Chondrocyte (in vitro differentiated cells): ENCODE measurements around the gene DMBT1. TPM values are rescaled to one million over a fixed set of nuclear protein-coding genes. Genes with fewer than 3 reads are reported as not detected.

ENCODE experiments used
- DNase-seq: peaks from one replicate; pipeline ENCODE4 v3.0.0; 2021; ENCODE audit warnings: mixed read lengths, low spot score
- H3K27ac Mint-ChIP-seq: one replicate; pipeline ENCODE4 v1.8.0; 2021; ENCODE audit warnings: mild to moderate bottlenecking, moderate library complexity, mixed read lengths; ENCODE audit not compliant: unreplicated experiment
- H3K27me3 Mint-ChIP-seq: 2 replicates; pipeline ENCODE4 v1.8.0; 2021; ENCODE audit warnings: low read depth, mixed read lengths
- H3K36me3 Mint-ChIP-seq: 2 replicates; pipeline ENCODE4 v1.8.0; 2021; ENCODE audit warnings: low read depth, mixed read lengths
- H3K4me1 Mint-ChIP-seq: 2 replicates; pipeline ENCODE4 v1.8.0; 2021; ENCODE audit warnings: low read depth, mild to moderate bottlenecking, mixed read lengths
- H3K4me3 Mint-ChIP-seq: one replicate; pipeline ENCODE4 v1.8.0; 2021; ENCODE audit warnings: mild to moderate bottlenecking, moderate library complexity, mixed read lengths; ENCODE audit not compliant: unreplicated experiment
- H3K9me3 Mint-ChIP-seq: 2 replicates; pipeline ENCODE4 v1.8.0; 2021; ENCODE audit warnings: low read depth, mixed read lengths
- CTCF ChIP-seq: fragments of 200-600 bp; sonication (generic); IDR thresholded peaks from 2 replicates; pipeline ENCODE4 v1.5.0; 2021; ENCODE audit warnings: antibody characterized with exemption, mild to moderate bottlenecking, moderate library complexity
- total RNA-seq: library from RNA; stranded (reverse); gene quantifications from 3 replicates; pipeline ENCODE4 v1.2.1, GENCODE V29; 2021

DMBT1 gene
- total RNA-seq, 1 donor from 2014 or later = 0.17 TPM

GRCh38 chr10:122648599-122649428, 88.3 kb downstream of the DMBT1 start:
- peak; percentile 82 for TF ChIP-seq CTCF
- H3K4me1 Mint-ChIP-seq = no peaks in the 10 kb centered on the region
- H3K27ac Mint-ChIP-seq = no peak overlapping the region
- H3K27me3 Mint-ChIP-seq = peaks cover 57% of the 10 kb centered on the region
- no peak for DNase-seq
- H3K9me3 Mint-ChIP-seq = peaks cover 5% of the 10 kb centered on the region
- no peaks in the 10 kb centered on the region for H3K36me3 Mint-ChIP-seq
- no peak overlapping the region for H3K4me3 Mint-ChIP-seq

- no peak for TF ChIP-seq CTCF
- H3K27ac Mint-ChIP-seq = no peak overlapping the region
- no peaks in the 10 kb centered on the region for H3K36me3 Mint-ChIP-seq
- peaks cover 54% of the 10 kb centered on the region for H3K27me3 Mint-ChIP-seq
- H3K4me3 Mint-ChIP-seq = no peak overlapping the region
- H3K4me1 Mint-ChIP-seq = no peaks in the 10 kb centered on the region
- DNase-seq = no peak
- peaks cover 5% of the 10 kb centered on the region for H3K9me3 Mint-ChIP-seq
Observed at GRCh38 chr10:122649903-122650302, 89.3 kb downstream of the DMBT1 start.

GRCh38 chr10:122650331-122650730, 89.8 kb downstream of the DMBT1 start:
- no peak for DNase-seq
- no peak overlapping the region for H3K4me3 Mint-ChIP-seq
- no peak overlapping the region for H3K27ac Mint-ChIP-seq
- H3K9me3 Mint-ChIP-seq = peaks cover 5% of the 10 kb centered on the region
- H3K4me1 Mint-ChIP-seq = no peaks in the 10 kb centered on the region
- H3K36me3 Mint-ChIP-seq = no peaks in the 10 kb centered on the region
- TF ChIP-seq CTCF = no peak
- H3K27me3 Mint-ChIP-seq = peaks cover 56% of the 10 kb centered on the region

- peaks cover 59% of the 10 kb centered on the region for H3K27me3 Mint-ChIP-seq
- no peak for TF ChIP-seq CTCF
- H3K4me1 Mint-ChIP-seq = peaks cover 7% of the 10 kb centered on the region
- no peak for DNase-seq
- no peak overlapping the region for H3K27ac Mint-ChIP-seq
- peaks cover 5% of the 10 kb centered on the region for H3K9me3 Mint-ChIP-seq
- H3K36me3 Mint-ChIP-seq = no peaks in the 10 kb centered on the region
- H3K4me3 Mint-ChIP-seq = no peak overlapping the region
Observed at GRCh38 chr10:122655524-122656307, 95.2 kb downstream of the DMBT1 start.

- Mint-ChIP-seq H3K27me3 (peaks cover 58% of the 10 kb centered on the region), H3K36me3 (no peaks in the 10 kb centered on the region), H3K4me3 (no peak overlapping the region), H3K27ac (no peak overlapping the region), H3K4me1 (peaks cover 7% of the 10 kb centered on the region), H3K9me3 (peaks cover 5% of the 10 kb centered on the region)
- no peak for TF ChIP-seq CTCF
- DNase-seq = no peak
Observed at GRCh38 chr10:122656308-122656705, 95.8 kb downstream of the DMBT1 start.
